ENCODE measurements around the gene FAM184A. TPM values are rescaled to one million over a fixed set of nuclear protein-coding genes. Genes with fewer than 3 reads are reported as not detected.

Gene FAM184A
- total RNA-seq, 1 donor from 2014 or later, result 24.8 TPM

DNA sequence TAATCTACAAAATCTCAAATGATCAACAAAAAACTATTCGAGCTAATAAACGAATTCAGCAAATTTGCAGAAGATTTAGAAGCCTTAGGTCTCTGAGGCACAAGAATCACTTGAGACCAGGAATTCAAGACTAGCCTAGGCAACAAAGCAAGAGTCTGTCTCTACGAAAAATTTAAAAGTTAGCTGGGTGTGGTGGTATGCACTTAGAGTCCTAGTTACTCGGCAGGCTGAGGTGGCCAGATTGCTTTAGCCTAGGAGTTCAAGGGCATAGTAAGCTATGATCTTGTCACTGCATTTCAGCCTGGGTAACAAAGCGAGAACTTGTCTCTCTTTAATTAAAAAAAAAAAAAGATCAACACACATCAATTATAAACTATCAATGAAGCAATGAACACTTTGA, 34.2 kb downstream of the FAM184A start:
- Mint-ChIP-seq H3K27me3 (ENCODE audit: insufficient read depth, low read depth) (peaks cover 4% of the 10 kb centered on the region), H3K27ac (no peak overlapping the region), H3K9me3 (peaks cover 27% of the 10 kb centered on the region), H3K36me3 (peaks cover 10% of the 10 kb centered on the region), H3K4me1 (no peaks in the 10 kb centered on the region), H3K4me3 (no peak overlapping the region)
- H3K4me2 ChIP-seq, result no peak overlapping the region
- no peak overlapping the region for H3K9ac ChIP-seq
- no peaks in the 10 kb centered on the region for H3K9me3 ChIP-seq (ENCODE audit: low read depth)
- no peak overlapping the region for H2AFZ ChIP-seq (replicated peaks)
- no peaks in the 10 kb centered on the region for H4K20me1 ChIP-seq (ENCODE audit: low read depth)
- no peaks in the 10 kb centered on the region for H3K27me3 ChIP-seq
- peaks cover 11% of the 10 kb centered on the region for H3F3A ChIP-seq (ENCODE audit: low read depth)
- no peak overlapping the region for H3K27ac ChIP-seq
- H3K36me3 ChIP-seq, result no peaks in the 10 kb centered on the region
- TF ChIP-seq EZH2 (IDR thresholded peaks at IDR 0.05), result no peak
- no peak for TF ChIP-seq EZH2phosphoT487 (IDR thresholded peaks at IDR 0.05)
- TF ChIP-seq, protein P1, sequence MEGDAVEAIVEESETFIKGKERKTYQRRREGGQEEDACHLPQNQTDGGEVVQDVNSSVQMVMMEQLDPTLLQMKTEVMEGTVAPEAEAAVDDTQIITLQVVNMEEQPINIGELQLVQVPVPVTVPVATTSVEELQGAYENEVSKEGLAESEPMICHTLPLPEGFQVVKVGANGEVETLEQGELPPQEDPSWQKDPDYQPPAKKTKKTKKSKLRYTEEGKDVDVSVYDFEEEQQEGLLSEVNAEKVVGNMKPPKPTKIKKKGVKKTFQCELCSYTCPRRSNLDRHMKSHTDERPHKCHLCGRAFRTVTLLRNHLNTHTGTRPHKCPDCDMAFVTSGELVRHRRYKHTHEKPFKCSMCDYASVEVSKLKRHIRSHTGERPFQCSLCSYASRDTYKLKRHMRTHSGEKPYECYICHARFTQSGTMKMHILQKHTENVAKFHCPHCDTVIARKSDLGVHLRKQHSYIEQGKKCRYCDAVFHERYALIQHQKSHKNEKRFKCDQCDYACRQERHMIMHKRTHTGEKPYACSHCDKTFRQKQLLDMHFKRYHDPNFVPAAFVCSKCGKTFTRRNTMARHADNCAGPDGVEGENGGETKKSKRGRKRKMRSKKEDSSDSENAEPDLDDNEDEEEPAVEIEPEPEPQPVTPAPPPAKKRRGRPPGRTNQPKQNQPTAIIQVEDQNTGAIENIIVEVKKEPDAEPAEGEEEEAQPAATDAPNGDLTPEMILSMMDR (IDR thresholded peaks at IDR 0.05), result no peak
- H3K79me2 ChIP-seq (ENCODE audit: low read depth), result no peaks in the 10 kb centered on the region
- H3K4me1 ChIP-seq, result peaks cover 8% of the 10 kb centered on the region
- DNase-seq (ENCODE audit: low spot score), result no peak
- no peak overlapping the region for H3K4me3 ChIP-seq

DNA sequence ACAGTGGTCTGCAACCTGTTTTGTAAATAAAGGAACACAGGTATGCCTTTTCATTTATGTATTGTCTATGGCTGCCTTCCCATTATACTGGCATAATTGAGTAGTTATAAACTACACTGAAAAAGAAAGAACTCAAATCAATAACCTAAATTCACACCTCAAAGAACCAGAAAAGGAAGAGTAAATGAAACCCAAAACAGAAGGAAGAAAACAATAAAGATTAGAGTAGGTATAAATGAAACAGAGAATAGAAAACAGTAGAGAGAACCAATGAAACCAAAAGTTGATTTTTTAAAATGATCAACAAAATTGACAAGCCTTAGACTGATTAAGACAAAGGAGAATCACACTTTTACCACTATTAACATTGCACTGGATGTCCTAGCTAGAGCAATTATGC, 34.7 kb downstream of the FAM184A start:
- no peaks in the 10 kb centered on the region for H3K4me1 Mint-ChIP-seq

DNA sequence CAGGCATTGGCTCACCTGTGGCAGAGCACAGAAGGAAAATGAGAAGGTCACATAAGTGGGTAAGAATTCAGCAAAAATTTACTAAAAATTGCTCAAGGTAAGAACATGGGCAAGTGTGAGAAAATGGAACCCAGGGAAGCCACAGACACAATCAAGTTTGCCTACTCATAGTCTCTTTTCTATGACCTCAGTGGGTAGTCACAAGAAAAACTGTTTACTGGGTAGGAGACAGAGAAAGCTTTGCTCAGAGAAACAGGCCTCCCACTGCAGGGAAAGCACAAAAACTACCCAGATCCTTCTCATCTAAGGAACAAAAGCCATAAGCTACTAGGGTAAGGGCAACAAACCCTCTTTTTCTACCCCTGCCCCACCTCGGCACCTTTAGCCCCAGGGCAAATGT, 35.2 kb downstream of the FAM184A start:
- Mint-ChIP-seq H3K9me3 (peaks cover 19% of the 10 kb centered on the region), H3K4me1 (no peaks in the 10 kb centered on the region), H3K4me3 (no peak overlapping the region), H3K27me3 (ENCODE audit: insufficient read depth, low read depth) (peaks cover 6% of the 10 kb centered on the region), H3K36me3 (peaks cover 10% of the 10 kb centered on the region), H3K27ac (no peak overlapping the region)
- DNase-seq (ENCODE audit: low spot score), result no peak
- H3K27me3 ChIP-seq, result no peaks in the 10 kb centered on the region
- no peaks in the 10 kb centered on the region for H3K9me3 ChIP-seq (ENCODE audit: low read depth)
- H2AFZ ChIP-seq (replicated peaks), result no peak overlapping the region
- no peak for TF ChIP-seq EZH2phosphoT487 (IDR thresholded peaks at IDR 0.05)
- no peak for TF ChIP-seq EZH2 (IDR thresholded peaks at IDR 0.05)
- TF ChIP-seq, protein P1 (IDR thresholded peaks at IDR 0.05), result no peak
- H3F3A ChIP-seq (ENCODE audit: low read depth), result peaks cover 11% of the 10 kb centered on the region
- no peaks in the 10 kb centered on the region for H3K79me2 ChIP-seq (ENCODE audit: low read depth)
- no peak overlapping the region for H3K9ac ChIP-seq
- H3K27ac ChIP-seq, result no peak overlapping the region
- H3K4me2 ChIP-seq, result no peak overlapping the region
- H3K4me3 ChIP-seq, result no peak overlapping the region
- peaks cover 8% of the 10 kb centered on the region for H3K4me1 ChIP-seq
- H3K36me3 ChIP-seq, result no peaks in the 10 kb centered on the region
- H4K20me1 ChIP-seq (ENCODE audit: low read depth), result no peaks in the 10 kb centered on the region

More for the DNA sequence above, 34.7 kb downstream of the FAM184A start:
- peaks cover 4% of the 10 kb centered on the region for H3K27me3 Mint-ChIP-seq (ENCODE audit: insufficient read depth, low read depth)
- Histone ChIP-seq H3K27me3 (no peaks in the 10 kb centered on the region), H3K9me3 (ENCODE audit: low read depth) (no peaks in the 10 kb centered on the region), H3K4me1 (peaks cover 8% of the 10 kb centered on the region), H2AFZ (replicated peaks) (no peak overlapping the region), H3K4me3 (no peak overlapping the region), H3K79me2 (ENCODE audit: low read depth) (no peaks in the 10 kb centered on the region), H3K4me2 (no peak overlapping the region), H3K36me3 (no peaks in the 10 kb centered on the region), H3K27ac (no peak overlapping the region), H3F3A (ENCODE audit: low read depth) (peaks cover 11% of the 10 kb centered on the region), H4K20me1 (ENCODE audit: low read depth) (no peaks in the 10 kb centered on the region), H3K9ac (no peak overlapping the region)
- DNase-seq (ENCODE audit: low spot score), result no peak
- H3K36me3 Mint-ChIP-seq, result peaks cover 10% of the 10 kb centered on the region
- no peak overlapping the region for H3K27ac Mint-ChIP-seq
- no peak for TF ChIP-seq EZH2phosphoT487 (IDR thresholded peaks at IDR 0.05)
- no peak for TF ChIP-seq EZH2 (IDR thresholded peaks at IDR 0.05)
- TF ChIP-seq, protein P1 (IDR thresholded peaks at IDR 0.05), result no peak
- H3K4me3 Mint-ChIP-seq, result no peak overlapping the region
- H3K9me3 Mint-ChIP-seq, result peaks cover 25% of the 10 kb centered on the region

All from neural progenitor cell (in vitro differentiated cells).